Gastroesophageal sphincter (tissue), 3 donors: ENCODE measurements around the gene PLEKHN1.

Source experiments
- POLR2A ChIP-seq, 2 donors: fragments of 450-650 bp; IDR thresholded peaks; one replicate each; pipeline ENCODE4 v1.6.1; 2017; ENCODE audit warnings: antibody characterized with exemption in 2 of 2, mild to moderate bottlenecking in 2 of 2, moderate library complexity in 1 of 2
- TF ChIP-seq, protein P1 (sequence below), 4 experiments: fragments of 200-600 bp in 2 of 4; fragments of 450-650 bp in 2 of 4; sonication (generic) in 1 of 4; IDR thresholded peaks; one replicate each; pipeline ENCODE4 v1.5.1; 2017 to 2019; ENCODE audit warnings: antibody characterized with exemption in 4 of 4, mild to moderate bottlenecking in 2 of 4, moderate library complexity in 2 of 4

DNA sequence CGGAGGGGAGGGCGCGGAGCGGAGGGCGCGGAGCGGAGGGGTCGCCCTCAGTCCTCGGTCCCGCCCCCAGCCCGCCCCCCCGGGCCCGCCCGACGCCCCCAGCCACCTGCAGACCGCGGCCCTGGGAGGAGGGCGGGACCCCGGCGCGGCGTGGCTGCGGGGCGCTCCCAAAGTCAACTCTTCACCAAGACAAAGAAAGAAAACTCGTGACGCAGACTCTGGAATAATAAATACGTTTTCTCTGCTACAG, 32.4 kb downstream of the PLEKHN1 start:
- TF ChIP-seq, protein P1, sequence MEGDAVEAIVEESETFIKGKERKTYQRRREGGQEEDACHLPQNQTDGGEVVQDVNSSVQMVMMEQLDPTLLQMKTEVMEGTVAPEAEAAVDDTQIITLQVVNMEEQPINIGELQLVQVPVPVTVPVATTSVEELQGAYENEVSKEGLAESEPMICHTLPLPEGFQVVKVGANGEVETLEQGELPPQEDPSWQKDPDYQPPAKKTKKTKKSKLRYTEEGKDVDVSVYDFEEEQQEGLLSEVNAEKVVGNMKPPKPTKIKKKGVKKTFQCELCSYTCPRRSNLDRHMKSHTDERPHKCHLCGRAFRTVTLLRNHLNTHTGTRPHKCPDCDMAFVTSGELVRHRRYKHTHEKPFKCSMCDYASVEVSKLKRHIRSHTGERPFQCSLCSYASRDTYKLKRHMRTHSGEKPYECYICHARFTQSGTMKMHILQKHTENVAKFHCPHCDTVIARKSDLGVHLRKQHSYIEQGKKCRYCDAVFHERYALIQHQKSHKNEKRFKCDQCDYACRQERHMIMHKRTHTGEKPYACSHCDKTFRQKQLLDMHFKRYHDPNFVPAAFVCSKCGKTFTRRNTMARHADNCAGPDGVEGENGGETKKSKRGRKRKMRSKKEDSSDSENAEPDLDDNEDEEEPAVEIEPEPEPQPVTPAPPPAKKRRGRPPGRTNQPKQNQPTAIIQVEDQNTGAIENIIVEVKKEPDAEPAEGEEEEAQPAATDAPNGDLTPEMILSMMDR (IDR thresholded peaks at IDR 0.05), result no peak
- TF ChIP-seq POLR2A (IDR thresholded peaks at IDR 0.05), result no peak
